Neural cell (in vitro differentiated cells): ENCODE results near the gene UNC5B.

Experiments used
- CTCF ChIP-seq: fragments of 450-650 bp; IDR thresholded peaks from 2 replicates; pipeline ENCODE4 v1.5.1; 2014; ENCODE audit warnings: antibody characterized with exemption, mild to moderate bottlenecking, moderate library complexity; ENCODE audit not compliant: poor library complexity, severe bottlenecking
- EP300 ChIP-seq: fragments of 450-650 bp; conservative IDR thresholded peaks from 2 replicates; pipeline ENCODE4 v1.6.1; 2014; ENCODE audit warnings: antibody characterized with exemption, mild to moderate bottlenecking, moderate library complexity; ENCODE audit not compliant: poor library complexity, severe bottlenecking
- EZH2 ChIP-seq: fragments of 200-600, 300-800 bp; shearing (Covaris generic), sonication (generic); IDR thresholded peaks from 2 replicates; pipeline ENCODE4 v1.6.1; 2014; ENCODE audit warnings: antibody characterized with exemption, low read length, borderline replicate concordance, mild to moderate bottlenecking; ENCODE audit not compliant: insufficient read depth, poor library complexity, severe bottlenecking
- RAD21 ChIP-seq: fragments of 450-650 bp; conservative IDR thresholded peaks from 2 replicates; pipeline ENCODE4 v1.6.1; 2014; ENCODE audit warnings: antibody characterized with exemption, mild to moderate bottlenecking, moderate library complexity
- SMC3 ChIP-seq: fragments of 450-650 bp; conservative IDR thresholded peaks from 2 replicates; pipeline ENCODE4 v1.6.1; 2014; ENCODE audit warnings: antibody characterized with exemption, mild to moderate bottlenecking, moderate library complexity; ENCODE audit not compliant: poor library complexity

- TF ChIP-seq EZH2 = no peak
- no peak for TF ChIP-seq CTCF
- no peak for TF ChIP-seq SMC3
- no peak for TF ChIP-seq EP300
- TF ChIP-seq RAD21 = no peak
Measured at GRCh38 chr10:71262817-71263216, 50.4 kb downstream of the UNC5B start.
